DND-41 (cell line): ENCODE data around the gene OR7A17.

ENCODE experiments used
- EZH2 ChIP-seq: IDR thresholded peaks from 3 replicates; pipeline ENCODE4 v1.6.1; 2012; ENCODE audit warnings: borderline replicate concordance, low read depth, mild to moderate bottlenecking, moderate library complexity, low read length, inconsistent platforms; ENCODE audit not compliant: severe bottlenecking
- TF ChIP-seq, protein P1 (sequence below): IDR thresholded peaks from 2 replicates; pipeline ENCODE4 v1.5.1; 2012; ENCODE audit warnings: borderline replicate concordance, low read length, moderate library complexity, mild to moderate bottlenecking; ENCODE audit not compliant: poor library complexity, severe bottlenecking; ENCODE audit errors: extremely low read depth

GRCh38 chr19:14889994-14890642 lies 4.2 kb upstream of the OR7A17 start:
- TF ChIP-seq, protein P1, sequence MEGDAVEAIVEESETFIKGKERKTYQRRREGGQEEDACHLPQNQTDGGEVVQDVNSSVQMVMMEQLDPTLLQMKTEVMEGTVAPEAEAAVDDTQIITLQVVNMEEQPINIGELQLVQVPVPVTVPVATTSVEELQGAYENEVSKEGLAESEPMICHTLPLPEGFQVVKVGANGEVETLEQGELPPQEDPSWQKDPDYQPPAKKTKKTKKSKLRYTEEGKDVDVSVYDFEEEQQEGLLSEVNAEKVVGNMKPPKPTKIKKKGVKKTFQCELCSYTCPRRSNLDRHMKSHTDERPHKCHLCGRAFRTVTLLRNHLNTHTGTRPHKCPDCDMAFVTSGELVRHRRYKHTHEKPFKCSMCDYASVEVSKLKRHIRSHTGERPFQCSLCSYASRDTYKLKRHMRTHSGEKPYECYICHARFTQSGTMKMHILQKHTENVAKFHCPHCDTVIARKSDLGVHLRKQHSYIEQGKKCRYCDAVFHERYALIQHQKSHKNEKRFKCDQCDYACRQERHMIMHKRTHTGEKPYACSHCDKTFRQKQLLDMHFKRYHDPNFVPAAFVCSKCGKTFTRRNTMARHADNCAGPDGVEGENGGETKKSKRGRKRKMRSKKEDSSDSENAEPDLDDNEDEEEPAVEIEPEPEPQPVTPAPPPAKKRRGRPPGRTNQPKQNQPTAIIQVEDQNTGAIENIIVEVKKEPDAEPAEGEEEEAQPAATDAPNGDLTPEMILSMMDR, result no peak
- no peak for TF ChIP-seq EZH2
